Uterus (tissue), 2 donors: ENCODE measurements around the gene TVP23A.

Experiments
- CTCF ChIP-seq, 4 experiments: fragments of 200-600 bp in 2 of 4; fragments of 450-650 bp in 2 of 4; sonication (generic) in 2 of 4; IDR thresholded peaks; one replicate each; pipeline ENCODE4 v1.5.1; 2016 to 2019; ENCODE audit warnings: antibody characterized with exemption in 4 of 4, mild to moderate bottlenecking in 2 of 4, moderate library complexity in 1 of 4
- POLR2A ChIP-seq, 2 donors: fragments of 450-650 bp; IDR thresholded peaks; one replicate each; pipeline ENCODE4 v1.6.1; 2016; ENCODE audit warnings: antibody characterized with exemption in 2 of 2, mild to moderate bottlenecking in 1 of 2, moderate library complexity in 1 of 2

GRCh38 chr16:10769381-10769780 is 49.2 kb downstream of the TVP23A start:
- no peak for TF ChIP-seq CTCF (IDR thresholded peaks at IDR 0.05)
- no peak for TF ChIP-seq POLR2A (IDR thresholded peaks at IDR 0.05)
